UCSD-AML1 (cell line): ENCODE measurements around the gene MED25.

Source experiments
- DNase-seq: peaks from one replicate; lab custom pipeline; 2025; ENCODE audit not compliant: unreplicated experiment; lab: John Stamatoyannopoulos, UW

Gene MED25

GRCh38 chr19:49883094-49883493, 65.0 kb downstream of the MED25 start:
- no peak for DNase-seq

GRCh38 chr19:49884109-49884508, 66.0 kb downstream of the MED25 start:
- DNase-seq = no peak

- no peak for DNase-seq
Observed at GRCh38 chr19:49884760-49885159, 66.7 kb downstream of the MED25 start.
